ENCODE results near the gene GLRX2. TPM values are rescaled to one million over a fixed set of nuclear protein-coding genes. Genes with fewer than 3 reads are reported as not detected.

Gene GLRX2
- polyA plus RNA-seq, 1 of the 3 experiments (the other 2 are of a cell fraction), result 12.8 TPM

DNA sequence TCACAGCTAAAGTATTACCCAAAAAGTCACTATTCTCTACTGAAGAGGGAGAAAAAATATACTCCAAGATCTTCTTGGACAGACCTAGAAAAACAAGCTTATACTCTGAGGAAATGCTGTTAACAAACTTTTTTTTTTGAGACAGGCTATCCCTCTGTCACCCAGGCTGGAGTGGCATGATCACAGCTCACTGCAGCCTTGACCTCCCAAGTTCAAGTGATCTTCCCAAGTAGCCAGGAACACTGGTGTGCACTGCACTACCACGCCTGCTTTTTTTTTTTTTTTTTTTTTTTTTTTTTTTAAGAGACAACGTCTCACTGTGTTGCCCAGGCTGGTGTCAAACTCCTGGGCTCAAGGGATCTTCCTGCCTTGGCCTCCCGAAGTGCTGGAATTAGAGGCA lies 17.3 kb downstream of the GLRX2 start:
- no peaks in the 10 kb centered on the region for H3K27me3 ChIP-seq (ENCODE audit: insufficient read depth)
- CTCF ChIA-PET, result no interaction called here

DNA sequence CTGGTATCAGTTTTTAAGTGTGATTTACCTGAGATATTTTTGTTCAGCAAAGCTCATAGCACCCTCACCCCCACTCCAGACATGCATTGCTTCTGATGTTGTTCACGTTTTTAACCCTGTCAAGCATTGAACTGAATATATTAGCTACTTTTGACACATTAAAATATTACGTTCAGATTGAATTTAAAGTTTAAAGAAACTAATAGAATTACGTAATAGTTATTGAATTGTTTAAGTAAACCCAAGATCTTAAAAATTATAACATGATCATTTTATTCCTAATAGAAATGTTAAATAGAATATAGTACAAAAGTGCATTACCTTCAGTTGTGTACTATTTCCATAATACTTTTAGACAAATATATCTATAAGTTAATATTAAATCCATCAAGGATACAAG lies 18.9 kb downstream of the GLRX2 start:
- Histone ChIP-seq H3K4me2 (no peak overlapping the region), H3K4me3 (ENCODE audit: low read depth in 2 of 2, low read length in 1 of 2) (no peak overlapping the region), H3K9ac (no peak overlapping the region), H3K9me3 (no peaks in the 10 kb centered on the region), H3K36me3 (replicated peaks in 1 of 2; ENCODE audit: control insufficient read depth in 1 of 2, insufficient read depth in 2 of 2, low read length in 1 of 2) (peaks cover 89 to 92% of the 10 kb centered on the region in 2 experiments), H3K79me2 (ENCODE audit: insufficient read depth) (no peaks in the 10 kb centered on the region), H3K27me3 (ENCODE audit: insufficient read depth) (no peaks in the 10 kb centered on the region), H3F3A (replicated peaks; ENCODE audit: insufficient read depth) (peaks cover 18% of the 10 kb centered on the region), H3K4me1 (ENCODE audit: control insufficient read depth in 1 of 2, insufficient read depth in 2 of 2, low read depth in 1 of 2, low read length in 1 of 2) (no peaks in the 10 kb centered on the region; a peak in 1 of 4 replicates), H3K9me2 (no peaks in the 10 kb centered on the region), H3K27ac (ENCODE audit: low read depth in 2 of 2, low read length in 1 of 2) (no peak overlapping the region), H2AFZ (ENCODE audit: low read depth) (no peak overlapping the region), H4K20me1 (ENCODE audit: insufficient read depth) (no peaks in the 10 kb centered on the region)
- ChIA-PET CTCF (interaction anchor here (1.4 kb wide), 2 partner anchors 21 to 35 kb away, joined by 3 read pairs; partner anchors contain the start of gene CDC73), POLR2A (no interaction called here)
- 93% methylated on average over 3 of the region's 3 CpGs for WGBS (ENCODE audit: low lambda C conversion rate)
- DNase-seq, result no peak
- TF ChIP-seq CHD2 (IDR thresholded peaks at IDR 0.05; ENCODE audit: low read length, partially characterized antibody), result no peak
- TF ChIP-seq ELF1 (IDR thresholded peaks at IDR 0.05), result no peak
- TF ChIP-seq, protein P1, sequence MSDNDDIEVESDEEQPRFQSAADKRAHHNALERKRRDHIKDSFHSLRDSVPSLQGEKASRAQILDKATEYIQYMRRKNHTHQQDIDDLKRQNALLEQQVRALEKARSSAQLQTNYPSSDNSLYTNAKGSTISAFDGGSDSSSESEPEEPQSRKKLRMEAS (IDR thresholded peaks at IDR 0.05; ENCODE audit: low read depth), result no peak
- TF ChIP-seq, protein P2, sequence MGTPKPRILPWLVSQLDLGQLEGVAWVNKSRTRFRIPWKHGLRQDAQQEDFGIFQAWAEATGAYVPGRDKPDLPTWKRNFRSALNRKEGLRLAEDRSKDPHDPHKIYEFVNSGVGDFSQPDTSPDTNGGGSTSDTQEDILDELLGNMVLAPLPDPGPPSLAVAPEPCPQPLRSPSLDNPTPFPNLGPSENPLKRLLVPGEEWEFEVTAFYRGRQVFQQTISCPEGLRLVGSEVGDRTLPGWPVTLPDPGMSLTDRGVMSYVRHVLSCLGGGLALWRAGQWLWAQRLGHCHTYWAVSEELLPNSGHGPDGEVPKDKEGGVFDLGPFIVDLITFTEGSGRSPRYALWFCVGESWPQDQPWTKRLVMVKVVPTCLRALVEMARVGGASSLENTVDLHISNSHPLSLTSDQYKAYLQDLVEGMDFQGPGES (IDR thresholded peaks at IDR 0.05; ENCODE audit: low read depth, low read length), result no peak
- no peak for TF ChIP-seq SIN3A (IDR thresholded peaks at IDR 0.05; ENCODE audit: borderline replicate concordance, low read depth, low read length)
- no peak for TF ChIP-seq RFX5 (IDR thresholded peaks at IDR 0.05; ENCODE audit: low read length)
- no peak for TF ChIP-seq FOSL2 (IDR thresholded peaks at IDR 0.05; ENCODE audit: borderline replicate concordance, low read depth)
- no peak for TF ChIP-seq RCOR1 (IDR thresholded peaks at IDR 0.05; ENCODE audit: low read length)
- no peak for TF ChIP-seq NRF1 (IDR thresholded peaks at IDR 0.05; ENCODE audit: low read depth, low read length)
- TF ChIP-seq, protein P3, sequence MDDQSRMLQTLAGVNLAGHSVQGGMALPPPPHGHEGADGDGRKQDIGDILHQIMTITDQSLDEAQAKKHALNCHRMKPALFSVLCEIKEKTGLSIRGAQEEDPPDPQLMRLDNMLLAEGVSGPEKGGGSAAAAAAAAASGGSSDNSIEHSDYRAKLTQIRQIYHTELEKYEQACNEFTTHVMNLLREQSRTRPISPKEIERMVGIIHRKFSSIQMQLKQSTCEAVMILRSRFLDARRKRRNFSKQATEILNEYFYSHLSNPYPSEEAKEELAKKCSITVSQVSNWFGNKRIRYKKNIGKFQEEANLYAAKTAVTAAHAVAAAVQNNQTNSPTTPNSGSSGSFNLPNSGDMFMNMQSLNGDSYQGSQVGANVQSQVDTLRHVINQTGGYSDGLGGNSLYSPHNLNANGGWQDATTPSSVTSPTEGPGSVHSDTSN (IDR thresholded peaks at IDR 0.05), result no peak
- no peak for TF ChIP-seq FOXJ3 (CRISPR knock-in tag; IDR thresholded peaks at IDR 0.05)
- TF ChIP-seq, protein P4, sequence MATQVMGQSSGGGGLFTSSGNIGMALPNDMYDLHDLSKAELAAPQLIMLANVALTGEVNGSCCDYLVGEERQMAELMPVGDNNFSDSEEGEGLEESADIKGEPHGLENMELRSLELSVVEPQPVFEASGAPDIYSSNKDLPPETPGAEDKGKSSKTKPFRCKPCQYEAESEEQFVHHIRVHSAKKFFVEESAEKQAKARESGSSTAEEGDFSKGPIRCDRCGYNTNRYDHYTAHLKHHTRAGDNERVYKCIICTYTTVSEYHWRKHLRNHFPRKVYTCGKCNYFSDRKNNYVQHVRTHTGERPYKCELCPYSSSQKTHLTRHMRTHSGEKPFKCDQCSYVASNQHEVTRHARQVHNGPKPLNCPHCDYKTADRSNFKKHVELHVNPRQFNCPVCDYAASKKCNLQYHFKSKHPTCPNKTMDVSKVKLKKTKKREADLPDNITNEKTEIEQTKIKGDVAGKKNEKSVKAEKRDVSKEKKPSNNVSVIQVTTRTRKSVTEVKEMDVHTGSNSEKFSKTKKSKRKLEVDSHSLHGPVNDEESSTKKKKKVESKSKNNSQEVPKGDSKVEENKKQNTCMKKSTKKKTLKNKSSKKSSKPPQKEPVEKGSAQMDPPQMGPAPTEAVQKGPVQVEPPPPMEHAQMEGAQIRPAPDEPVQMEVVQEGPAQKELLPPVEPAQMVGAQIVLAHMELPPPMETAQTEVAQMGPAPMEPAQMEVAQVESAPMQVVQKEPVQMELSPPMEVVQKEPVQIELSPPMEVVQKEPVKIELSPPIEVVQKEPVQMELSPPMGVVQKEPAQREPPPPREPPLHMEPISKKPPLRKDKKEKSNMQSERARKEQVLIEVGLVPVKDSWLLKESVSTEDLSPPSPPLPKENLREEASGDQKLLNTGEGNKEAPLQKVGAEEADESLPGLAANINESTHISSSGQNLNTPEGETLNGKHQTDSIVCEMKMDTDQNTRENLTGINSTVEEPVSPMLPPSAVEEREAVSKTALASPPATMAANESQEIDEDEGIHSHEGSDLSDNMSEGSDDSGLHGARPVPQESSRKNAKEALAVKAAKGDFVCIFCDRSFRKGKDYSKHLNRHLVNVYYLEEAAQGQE (IDR thresholded peaks at IDR 0.05; ENCODE audit: low read depth, low read length), result no peak
- no peak for TF ChIP-seq JUND (IDR thresholded peaks at IDR 0.05)

More for the DNA sequence above, 17.3 kb downstream of the GLRX2 start:
- TF ChIP-seq NFIC (IDR thresholded peaks at IDR 0.05; ENCODE audit: borderline replicate concordance) (no peak), NRF1 (IDR thresholded peaks at IDR 0.05; ENCODE audit: low read depth, low read length) (no peak), GATA2 (CRISPR knock-in tag; IDR thresholded peaks at IDR 0.05) (no peak), POLR2AphosphoS5 (IDR thresholded peaks at IDR 0.05; ENCODE audit: low read depth, low read length) (no peak), SMC3 (IDR thresholded peaks at IDR 0.05; ENCODE audit: low read depth, low read length) (no peak), RFX5 (IDR thresholded peaks at IDR 0.05; ENCODE audit: low read length) (no peak), EZH2phosphoT487 (IDR thresholded peaks at IDR 0.05; ENCODE audit: borderline replicate concordance, low read depth) (no peak), RAD21 (IDR thresholded peaks at IDR 0.05; ENCODE audit: low read length) (no peak), JUND (IDR thresholded peaks at IDR 0.05) (no peak), CHD2 (IDR thresholded peaks at IDR 0.05; ENCODE audit: low read length, partially characterized antibody) (no peak), FOSL2 (IDR thresholded peaks at IDR 0.05; ENCODE audit: borderline replicate concordance, low read depth) (no peak), RCOR1 (IDR thresholded peaks at IDR 0.05; ENCODE audit: low read length) (no peak), YY1 (IDR thresholded peaks at IDR 0.05; ENCODE audit: low read depth) (no peak), GABPA (IDR thresholded peaks at IDR 0.05; ENCODE audit: low read depth) (no peak), MEF2A (IDR thresholded peaks at IDR 0.05; ENCODE audit: borderline replicate concordance, low read depth) (no peak)
- TF ChIP-seq, protein P3 (IDR thresholded peaks at IDR 0.05), result no peak
- TF ChIP-seq, protein P5, sequence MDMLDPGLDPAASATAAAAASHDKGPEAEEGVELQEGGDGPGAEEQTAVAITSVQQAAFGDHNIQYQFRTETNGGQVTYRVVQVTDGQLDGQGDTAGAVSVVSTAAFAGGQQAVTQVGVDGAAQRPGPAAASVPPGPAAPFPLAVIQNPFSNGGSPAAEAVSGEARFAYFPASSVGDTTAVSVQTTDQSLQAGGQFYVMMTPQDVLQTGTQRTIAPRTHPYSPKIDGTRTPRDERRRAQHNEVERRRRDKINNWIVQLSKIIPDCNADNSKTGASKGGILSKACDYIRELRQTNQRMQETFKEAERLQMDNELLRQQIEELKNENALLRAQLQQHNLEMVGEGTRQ (IDR thresholded peaks at IDR 0.05; ENCODE audit: borderline replicate concordance, low read depth, low read length), result no peak
- H3K4me2 ChIP-seq, result no peak overlapping the region
- no peak overlapping the region for H3K4me3 ChIP-seq (ENCODE audit: low read depth in 2 of 2, low read length in 1 of 2)
- DNase-seq, result no peak
- peaks cover 87 to 88% of the 10 kb centered on the region in 2 experiments for H3K36me3 ChIP-seq (replicated peaks in 1 of 2; ENCODE audit: control insufficient read depth in 1 of 2, insufficient read depth in 2 of 2, low read length in 1 of 2)
- no peaks in the 10 kb centered on the region; a peak in 1 of 4 replicates for H3K4me1 ChIP-seq (ENCODE audit: control insufficient read depth in 1 of 2, insufficient read depth in 2 of 2, low read depth in 1 of 2, low read length in 1 of 2)
- POLR2A ChIA-PET, result no interaction called here
- no peaks in the 10 kb centered on the region for H3K79me2 ChIP-seq (ENCODE audit: insufficient read depth)
- H3K9ac ChIP-seq, result no peak overlapping the region
- 84% methylated on average over 3 of the region's 3 CpGs for WGBS (ENCODE audit: low lambda C conversion rate)
- no peaks in the 10 kb centered on the region for H3K9me2 ChIP-seq
- H3F3A ChIP-seq (replicated peaks; ENCODE audit: insufficient read depth), result peaks cover 22% of the 10 kb centered on the region
- no peaks in the 10 kb centered on the region for H3K9me3 ChIP-seq
- H2AFZ ChIP-seq (ENCODE audit: low read depth), result no peak overlapping the region
- no peaks in the 10 kb centered on the region for H4K20me1 ChIP-seq (ENCODE audit: insufficient read depth)
- no peak overlapping the region for H3K27ac ChIP-seq (ENCODE audit: low read depth in 2 of 2, low read length in 1 of 2)
